Measurements from ENCODE around the gene RUVBL2.
"Not testable (repeated sequence)": the region's sequence is repeated elsewhere in the genome, so short reads cannot be mapped to it uniquely, and the experiment has no call there.

The RUVBL2 gene

DNA sequence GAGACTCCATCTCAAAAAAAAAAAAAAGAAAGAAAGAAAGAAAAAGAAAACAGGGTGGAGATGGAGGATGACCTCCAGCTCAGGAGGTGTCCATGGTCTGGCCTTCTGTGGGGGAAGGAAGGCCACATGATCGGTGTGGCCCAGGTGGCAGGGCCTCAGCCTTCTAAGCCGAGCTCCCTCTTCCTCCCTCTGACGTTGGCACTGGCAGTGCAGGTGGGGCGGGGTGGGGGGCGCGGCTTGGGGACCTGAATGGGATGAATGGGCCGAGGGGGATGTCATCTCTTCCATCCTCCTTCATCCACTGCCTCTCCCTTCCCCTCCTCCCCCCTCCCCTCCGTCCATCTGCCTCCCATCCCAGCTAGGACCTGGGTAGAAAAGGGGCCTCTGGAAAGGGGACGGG is 46.0 kb downstream of the RUVBL2 start:
- not testable (repeated sequence) for H3K4me3 ChIP-seq (ENCODE audit: low read depth in 1 of 5, low read length in 5 of 5); H3K4me1 ChIP-seq (ENCODE audit: control insufficient read depth in 5 of 5, insufficient read depth in 5 of 5, low read length in 5 of 5); H3K27ac ChIP-seq (ENCODE audit: low read depth, low read length); H3K27me3 ChIP-seq (ENCODE audit: control insufficient read depth in 5 of 5, insufficient read depth in 4 of 5, low read length in 5 of 5); H3K9ac ChIP-seq (ENCODE audit: low read length in 5 of 5); H3K36me3 ChIP-seq (ENCODE audit: control insufficient read depth in 5 of 5, insufficient read depth in 5 of 5, low read length in 5 of 5); H3K9me3 ChIP-seq (ENCODE audit: control insufficient read depth in 5 of 5, low read length in 5 of 5)

DNA sequence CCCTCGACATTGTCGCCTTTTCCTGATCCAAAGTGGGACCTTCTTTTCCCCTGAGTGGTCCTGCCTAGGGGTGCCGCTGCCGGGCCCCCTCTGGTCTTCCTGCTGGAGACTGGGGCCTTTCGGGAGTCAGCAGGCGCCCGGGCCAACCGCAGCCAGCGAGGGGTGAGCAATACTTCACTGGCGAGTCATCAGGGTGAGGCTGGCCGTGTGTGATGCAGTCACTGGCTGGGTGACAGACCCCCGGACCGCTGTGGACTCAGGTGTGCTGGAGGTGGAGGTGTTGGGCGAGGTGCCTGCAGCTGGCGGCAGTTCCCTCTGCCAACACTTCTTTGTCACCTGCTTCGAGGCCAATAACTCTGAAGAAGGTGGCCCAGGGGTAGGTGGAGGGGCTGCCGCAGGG is 48.5 kb downstream of the RUVBL2 start:
- Histone ChIP-seq H3K9ac (ENCODE audit: low read length in 5 of 5) (no peak overlapping the region), H3K36me3 (ENCODE audit: control insufficient read depth in 5 of 5, insufficient read depth in 5 of 5, low read length in 5 of 5) (no peaks in the 10 kb centered on the region), H3K27me3 (ENCODE audit: control insufficient read depth in 5 of 5, insufficient read depth in 4 of 5, low read length in 5 of 5) (no peaks in the 10 kb centered on the region), H3K27ac (ENCODE audit: low read depth, low read length) (no peak overlapping the region), H3K9me3 (ENCODE audit: control insufficient read depth in 5 of 5, low read length in 5 of 5) (no peaks in the 10 kb centered on the region), H3K4me3 (ENCODE audit: low read depth in 1 of 5, low read length in 5 of 5) (no peak overlapping the region), H3K4me1 (ENCODE audit: control insufficient read depth in 5 of 5, insufficient read depth in 5 of 5, low read length in 5 of 5) (no peaks in the 10 kb centered on the region)

DNA sequence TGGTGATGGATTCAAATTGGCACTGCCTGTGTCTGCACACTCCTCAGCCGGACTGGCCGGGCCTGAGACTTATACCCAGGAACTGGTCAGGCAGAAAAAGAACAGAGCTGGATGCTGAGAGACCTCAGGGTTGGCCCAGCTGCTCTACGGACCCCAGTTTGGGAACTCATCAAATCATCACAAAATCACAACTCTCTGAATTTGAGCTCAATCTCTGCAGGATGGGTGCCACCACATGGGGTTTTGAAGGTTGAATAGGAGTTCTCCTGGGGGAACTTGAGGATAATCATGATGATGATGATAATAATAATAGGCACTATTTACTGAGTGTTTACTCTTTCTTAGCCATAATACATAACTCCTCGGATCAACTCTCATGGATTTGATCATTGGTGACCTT is 49.0 kb downstream of the RUVBL2 start:
- not testable (repeated sequence) for H3K4me1 ChIP-seq (ENCODE audit: control insufficient read depth in 5 of 5, insufficient read depth in 5 of 5, low read length in 5 of 5); H3K27ac ChIP-seq (ENCODE audit: low read depth, low read length)

GRCh38 chr19:49043548-49043947 is 49.9 kb downstream of the RUVBL2 start, which contains the start of gene CGB5:
TSS of gene CGB5 (plus strand) at chr19:49043848. CDS start at chr19:49044210, 362 bp downstream.
- H3K27me3 ChIP-seq (ENCODE audit: control insufficient read depth in 5 of 5, insufficient read depth in 4 of 5, low read length in 5 of 5); H3K9ac ChIP-seq (ENCODE audit: low read length in 5 of 5); H3K4me3 ChIP-seq (ENCODE audit: low read depth in 1 of 5, low read length in 5 of 5); H3K4me1 ChIP-seq (ENCODE audit: control insufficient read depth in 5 of 5, insufficient read depth in 5 of 5, low read length in 5 of 5); H3K36me3 ChIP-seq (ENCODE audit: control insufficient read depth in 5 of 5, insufficient read depth in 5 of 5, low read length in 5 of 5); H3K27ac ChIP-seq (ENCODE audit: low read depth, low read length); H3K9me3 ChIP-seq (ENCODE audit: control insufficient read depth in 5 of 5, low read length in 5 of 5): not testable (repeated sequence)

More for the DNA sequence above, 49.0 kb downstream of the RUVBL2 start:
- not testable (repeated sequence) for H3K9me3 ChIP-seq (ENCODE audit: control insufficient read depth in 5 of 5, low read length in 5 of 5); H3K36me3 ChIP-seq (ENCODE audit: control insufficient read depth in 5 of 5, insufficient read depth in 5 of 5, low read length in 5 of 5); H3K27me3 ChIP-seq (ENCODE audit: control insufficient read depth in 5 of 5, insufficient read depth in 4 of 5, low read length in 5 of 5); H3K9ac ChIP-seq (ENCODE audit: low read length in 5 of 5); H3K4me3 ChIP-seq (ENCODE audit: low read depth in 1 of 5, low read length in 5 of 5)

- H3K27ac ChIP-seq (ENCODE audit: low read depth, low read length); H3K4me3 ChIP-seq (ENCODE audit: low read depth in 1 of 5, low read length in 5 of 5); H3K9me3 ChIP-seq (ENCODE audit: control insufficient read depth in 5 of 5, low read length in 5 of 5); H3K36me3 ChIP-seq (ENCODE audit: control insufficient read depth in 5 of 5, insufficient read depth in 5 of 5, low read length in 5 of 5); H3K9ac ChIP-seq (ENCODE audit: low read length in 5 of 5); H3K4me1 ChIP-seq (ENCODE audit: control insufficient read depth in 5 of 5, insufficient read depth in 5 of 5, low read length in 5 of 5); H3K27me3 ChIP-seq (ENCODE audit: control insufficient read depth in 5 of 5, insufficient read depth in 4 of 5, low read length in 5 of 5): not testable (repeated sequence)
These were observed 55.3 kb downstream of the RUVBL2 start, which contains the start of gene CGB8 for GRCh38 chr19:49049011-49049410. TSS of gene CGB8 (minus strand) at chr19:49049111. CDS start at chr19:49048739, 372 bp downstream.

- not testable (repeated sequence) for H3K27ac ChIP-seq (ENCODE audit: low read depth, low read length); H3K4me3 ChIP-seq (ENCODE audit: low read depth in 1 of 5, low read length in 5 of 5); H3K4me1 ChIP-seq (ENCODE audit: control insufficient read depth in 5 of 5, insufficient read depth in 5 of 5, low read length in 5 of 5); H3K9me3 ChIP-seq (ENCODE audit: control insufficient read depth in 5 of 5, low read length in 5 of 5); H3K36me3 ChIP-seq (ENCODE audit: control insufficient read depth in 5 of 5, insufficient read depth in 5 of 5, low read length in 5 of 5); H3K9ac ChIP-seq (ENCODE audit: low read length in 5 of 5); H3K27me3 ChIP-seq (ENCODE audit: control insufficient read depth in 5 of 5, insufficient read depth in 4 of 5, low read length in 5 of 5)
These were observed 56.1 kb downstream of the RUVBL2 start for GRCh38 chr19:49049834-49050233.

- H3K27ac ChIP-seq (ENCODE audit: low read depth, low read length); H3K9ac ChIP-seq (ENCODE audit: low read length in 5 of 5); H3K9me3 ChIP-seq (ENCODE audit: control insufficient read depth in 5 of 5, low read length in 5 of 5); H3K36me3 ChIP-seq (ENCODE audit: control insufficient read depth in 5 of 5, insufficient read depth in 5 of 5, low read length in 5 of 5); H3K4me3 ChIP-seq (ENCODE audit: low read depth in 1 of 5, low read length in 5 of 5); H3K4me1 ChIP-seq (ENCODE audit: control insufficient read depth in 5 of 5, insufficient read depth in 5 of 5, low read length in 5 of 5); H3K27me3 ChIP-seq (ENCODE audit: control insufficient read depth in 5 of 5, insufficient read depth in 4 of 5, low read length in 5 of 5): not testable (repeated sequence)
These were observed 56.8 kb downstream of the RUVBL2 start for GRCh38 chr19:49050376-49051033.

GRCh38 chr19:49056101-49056901 is 62.6 kb downstream of the RUVBL2 start:
- peaks cover 2 to 29% (median 19%) of the 10 kb centered on the region in 5 donors for H3K27me3 ChIP-seq (ENCODE audit: control insufficient read depth in 5 of 5, insufficient read depth in 4 of 5, low read length in 5 of 5)
- H3K4me1 ChIP-seq (ENCODE audit: control insufficient read depth in 5 of 5, insufficient read depth in 5 of 5, low read length in 5 of 5): peaks cover 0 to 25% (median 20%) of the 10 kb centered on the region in 5 donors
- no peaks in the 10 kb centered on the region for H3K9me3 ChIP-seq (ENCODE audit: control insufficient read depth in 5 of 5, low read length in 5 of 5)
- H3K4me3 ChIP-seq (ENCODE audit: low read depth in 1 of 5, low read length in 5 of 5): peak overlapping the region; percentile 60 to 76 (median 66)
- H3K9ac ChIP-seq (ENCODE audit: low read length in 5 of 5): peak overlapping the region in 4 of 5 donors; percentile 51 to 74 (median 57)
- no peaks in the 10 kb centered on the region for H3K36me3 ChIP-seq (ENCODE audit: control insufficient read depth in 5 of 5, insufficient read depth in 5 of 5, low read length in 5 of 5)
- H3K27ac ChIP-seq (ENCODE audit: low read depth, low read length): no peak overlapping the region

GRCh38 chr19:49056902-49057596 is 63.4 kb downstream of the RUVBL2 start:
- Histone ChIP-seq H3K9ac (ENCODE audit: low read length in 5 of 5) (peak overlapping the region in 3 of 5 donors; percentile 31 to 61 (median 39)), H3K27me3 (ENCODE audit: control insufficient read depth in 5 of 5, insufficient read depth in 4 of 5, low read length in 5 of 5) (peaks cover 2 to 30% (median 19%) of the 10 kb centered on the region in 5 donors)

More at GRCh38 chr19:49056902-49057596, 63.4 kb downstream of the RUVBL2 start:
- not testable (repeated sequence) for H3K27ac ChIP-seq (ENCODE audit: low read depth, low read length); H3K9me3 ChIP-seq (ENCODE audit: control insufficient read depth in 5 of 5, low read length in 5 of 5); H3K36me3 ChIP-seq (ENCODE audit: control insufficient read depth in 5 of 5, insufficient read depth in 5 of 5, low read length in 5 of 5)
- Histone ChIP-seq H3K4me3 (ENCODE audit: low read depth in 1 of 5, low read length in 5 of 5) (peak overlapping the region; percentile 60 to 76 (median 66)), H3K4me1 (ENCODE audit: control insufficient read depth in 5 of 5, insufficient read depth in 5 of 5, low read length in 5 of 5) (peaks cover 0 to 25% (median 20%) of the 10 kb centered on the region in 5 donors)
